K562 (cell line): Measurements from ENCODE around the gene PIGK. TPM values are rescaled to one million over a fixed set of nuclear protein-coding genes. Genes with fewer than 3 reads are reported as not detected.

Experiments used
- ATAC-seq: fragments of 200-7000 bp; cut with Tn5 transposase; 3 replicates; pipeline ENCODE4 v1.9.1; 2020; ENCODE audit warnings: moderate library complexity
- BruUV-seq: library from RNA; stranded (reverse); fragments of 400-500 nt; replicated peaks from 2 replicates; lab custom pipeline; 2021; lab: Mats Ljungman, UMichigan
- CTCF ChIA-PET: fragments of 300-600 bp; formaldehyde crosslinking; extraction: SDS; loops from one replicate; lab custom pipeline; 2021; ENCODE audit warnings: low intra/inter-chr PET ratio; lab: Yijun Ruan, JAX
- POLR2A ChIA-PET: fragments of 300-600, 350-650 bp; sonication (Branson Sonifier 250); formaldehyde crosslinking; extraction: SDS; loops from one replicate; lab custom pipeline; 2021; ENCODE audit warnings: antibody characterized with exemption, inconsistent platforms; lab: Yijun Ruan, JAX
- DNase-seq, 4 experiments: peaks; one replicate each; pipeline versions ENCODE4 v3.0.0 to v3.0.0-alpha.2; 2011 to 2018; ENCODE audit warnings: low spot score in 3 of 4, mixed read lengths in 3 of 4; ENCODE audit errors: extremely low read depth in 1 of 4
- FAIRE-seq: peaks from 2 replicates; lab custom pipeline; 2011; peaks lifted over from hg19 to GRCh38; lab: Jason Lieb, UNC
- H2AFZ ChIP-seq: 2 replicates; pipeline ENCODE4 v1.6.0; 2011; ENCODE audit warnings: low read depth, low read length, control low read depth, inconsistent platforms
- H3K27ac ChIP-seq: fragments of 200-600 bp; 3 replicates; pipeline ENCODE4 v1.8.0; 2011; ENCODE audit warnings: low read depth, mild to moderate bottlenecking, control low read depth, inconsistent platforms, low read length, moderate library complexity, mixed read lengths; ENCODE audit errors: extremely low read depth
- H3K27me3 ChIP-seq, 2 experiments: fragments of 300-600 bp in 1 of 2; 2 replicates in 1 of 2; 3 replicates in 1 of 2; pipeline versions ENCODE4 v1.6.0 to v1.8.0; 2011; ENCODE audit warnings: inconsistent platforms in 2 of 2, low read length in 2 of 2, mild to moderate bottlenecking in 1 of 2, mixed read lengths in 1 of 2, moderate library complexity in 1 of 2; ENCODE audit not compliant: control insufficient read depth in 2 of 2, insufficient read depth in 2 of 2
- H3K36me3 ChIP-seq: fragments of 300-600 bp; 3 replicates; pipeline ENCODE4 v1.8.0; 2011; ENCODE audit warnings: mild to moderate bottlenecking, low read length, inconsistent platforms; ENCODE audit not compliant: control insufficient read depth, insufficient read depth
- H3K4me1 ChIP-seq, 2 experiments: fragments of 200-600 bp in 1 of 2; replicated peaks in 1 of 2; 2 replicates in 1 of 2; 3 replicates in 1 of 2; pipeline versions ENCODE4 v1.5.1 to v1.8.0; 2011; ENCODE audit warnings: inconsistent platforms in 2 of 2, low read length in 2 of 2, mild to moderate bottlenecking in 1 of 2, mixed read lengths in 1 of 2, moderate library complexity in 1 of 2; ENCODE audit not compliant: control insufficient read depth in 2 of 2, insufficient read depth in 2 of 2
- H3K4me2 ChIP-seq: 2 replicates; pipeline ENCODE4 v1.6.1; 2011; ENCODE audit warnings: low read length, control low read depth, inconsistent platforms, mixed read lengths; ENCODE audit not compliant: insufficient read depth
- H3K4me3 ChIP-seq: fragments of 200-600 bp; sonication (generic), shearing (Covaris generic); 2 replicates; pipeline ENCODE4 v1.5.1; 2016; ENCODE audit warnings: control low read depth, inconsistent platforms
- H3K79me2 ChIP-seq: fragments of 200-600 bp; 3 replicates; pipeline ENCODE4 v1.8.0; 2011; ENCODE audit warnings: low read length, inconsistent platforms; ENCODE audit not compliant: control insufficient read depth, insufficient read depth
- H3K9ac ChIP-seq, 2 experiments: 2 replicates each; pipeline versions ENCODE4 v1.6.0 to v1.6.1; 2011; ENCODE audit warnings: low read depth in 2 of 2, low read length in 2 of 2, control low read depth in 1 of 2, inconsistent platforms in 1 of 2, mild to moderate bottlenecking in 1 of 2, mixed read lengths in 1 of 2; ENCODE audit not compliant: insufficient read depth in 1 of 2
- H3K9me1 ChIP-seq: one replicate; pipeline ENCODE4 v1.6.0; 2011; ENCODE audit warnings: inconsistent platforms, mild to moderate bottlenecking, low read length, moderate library complexity; ENCODE audit not compliant: control insufficient read depth, insufficient read depth
- H3K9me3 ChIP-seq: replicated peaks from 2 replicates; pipeline ENCODE4 v1.5.1; 2011; ENCODE audit warnings: low read depth, low read length, inconsistent platforms; ENCODE audit not compliant: control insufficient read depth, insufficient read depth
- H4K20me1 ChIP-seq: replicated peaks from 2 replicates; pipeline ENCODE4 v1.6.1; 2011; ENCODE audit warnings: low read length, inconsistent platforms, mixed read lengths; ENCODE audit not compliant: control insufficient read depth, insufficient read depth
- ARID4B ChIP-seq: sonication (generic); formaldehyde crosslinking; IDR thresholded peaks from 2 replicates; pipeline ENCODE4 v1.8.0; 2022; ENCODE audit warnings: mild to moderate bottlenecking, missing genetic modification reagents
- FOXK2 ChIP-seq, 2 experiments: fragments of 450-650 bp; IDR thresholded peaks in 1 of 2; conservative IDR thresholded peaks in 1 of 2; 2 replicates each; pipeline ENCODE4 v1.6.1; 2016; ENCODE audit warnings: low read depth in 2 of 2, mild to moderate bottlenecking in 1 of 2
- KLF1 ChIP-seq: fragments of 450-650 bp; IDR thresholded peaks from 2 replicates; pipeline ENCODE4 v1.6.1; 2016; ENCODE audit warnings: missing genetic modification characterization, missing compliant biosample characterization
- TEAD1 ChIP-seq, 2 experiments: fragments of 450-650 bp in 1 of 2; sonication (generic) in 1 of 2; formaldehyde crosslinking; IDR thresholded peaks; 2 replicates each; pipeline versions ENCODE4 v1.4.0 to v1.8.0; 2020 to 2022; ENCODE audit warnings: mild to moderate bottlenecking in 2 of 2, missing genetic modification reagents in 1 of 2
- ZBED1 ChIP-seq: IDR thresholded peaks from 2 replicates; pipeline ENCODE4 v1.6.1; 2014
- whole genome bisulfite sequencing: fragments of 100-300 bp; shearing (Covaris generic); methylation state at CpG from one replicate; pipeline ENCODE4 v1.1.6; 2016; ENCODE audit warnings: low coverage, mixed read lengths; ENCODE audit not compliant: insufficient coverage; ENCODE audit errors: missing lambda C conversion rate; 5-methylcytosine and 5-hydroxymethylcytosine counted together
- in situ Hi-C: fragments of 300-500 bp; cut with MboI; formaldehyde crosslinking; loops from 4 replicates; pipeline ENCODE4 v1.15.0; 2018; ENCODE audit warnings: inconsistent platforms, mixed read lengths
- intact Hi-C: fragments of 100-400 bp; cut with micrococcal nuclease; formaldehyde crosslinking; loops from 2 replicates; pipeline ENCODE4 v1.14.2; 2022
- polyA plus RNA-seq, 8 experiments: library from polyadenylated mRNA; depleted of rRNA in 4 of 8; stranded (reverse) in 5 of 8; unstranded in 3 of 8; fragments of >200 nt; fragmentation: Nextera tagmentation in 2 of 8; fragmentation: Illumina TruSeq in 1 of 8; extraction: Ambion mirVana in 2 of 8; extraction: Trizol in 1 of 8; gene quantifications; 2 replicates each; pipeline versions ENCODE4 v1.2.1 to v1.2.3, GENCODE V29; 2011 to 2014; ENCODE audit warnings: inconsistent platforms in 1 of 8, missing spikeins in 1 of 8
- total RNA-seq, 7 experiments: library from RNA; depleted of rRNA in 6 of 7; stranded (reverse); fragments of >200 nt in 6 of 7; fragmentation: Illumina TruSeq in 2 of 7; extraction: Trizol in 2 of 7; gene quantifications; 2 replicates each; pipeline versions ENCODE4 v1.2.1 to v1.2.3, GENCODE V29; 2011 to 2021; ENCODE audit warnings: low replicate concordance in 1 of 7
- TF ChIP-seq, protein P1 (sequence below): sonication (generic); formaldehyde crosslinking; IDR thresholded peaks from 2 replicates; pipeline ENCODE4 v1.8.1; 2023; ENCODE audit warnings: mild to moderate bottlenecking, missing genetic modification reagents, moderate library complexity
- TF ChIP-seq, protein P2 (sequence below): sonication (generic); formaldehyde crosslinking; IDR thresholded peaks from 2 replicates; pipeline ENCODE4 v1.4.0; 2020; ENCODE audit warnings: mild to moderate bottlenecking, missing genetic modification reagents

Gene PIGK
- total and polyA plus RNA-seq, 9 of the 15 experiments (the other 6 are each of a cell fraction or from before 2014, with no cell fraction given): 15.7 to 59.5 (median 29.9) TPM

DNA sequence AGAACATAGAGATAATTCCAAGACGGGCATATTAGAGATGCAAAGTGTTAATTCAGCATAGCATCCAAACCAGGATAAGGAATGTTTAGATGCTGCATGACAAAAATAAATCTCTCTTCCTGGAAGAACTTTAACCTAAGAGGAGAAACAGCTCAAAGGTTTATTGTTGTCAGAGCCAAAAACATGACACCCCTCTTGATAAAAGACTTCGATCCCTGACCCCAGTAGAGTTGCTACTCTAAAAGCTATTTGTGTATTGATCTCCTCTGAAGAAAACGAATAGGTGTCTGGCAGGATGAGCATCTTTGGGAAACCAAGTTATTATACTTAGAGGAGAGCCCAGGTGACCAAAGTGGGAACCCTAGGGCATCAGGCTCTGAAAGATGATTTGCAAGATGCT, 158.1 kb downstream of the PIGK start:
- no peak for ATAC-seq
- intact Hi-C loops: no loop called here
- DNase-seq: no peak
- no peak overlapping the region for H3K9ac ChIP-seq
- H3K27ac ChIP-seq: no peak overlapping the region
- H2AFZ ChIP-seq: no peak overlapping the region
- no TSS peak for BruUV-seq
- no peaks in the 10 kb centered on the region for H4K20me1 ChIP-seq
- FAIRE-seq: no peak
- no peaks in the 10 kb centered on the region for H3K36me3 ChIP-seq
- WGBS: 0% methylated on average over 3 of the region's 3 CpGs
- no peak overlapping the region for H3K4me3 ChIP-seq
- H3K79me2 ChIP-seq: no peaks in the 10 kb centered on the region
- no peaks in the 10 kb centered on the region for H3K9me1 ChIP-seq
- CTCF ChIA-PET: no interaction called here
- H3K27me3 ChIP-seq: no peaks in the 10 kb centered on the region; a peak in 1 of 5 replicates
- H3K4me2 ChIP-seq: no peak overlapping the region
- no peaks in the 10 kb centered on the region for H3K9me3 ChIP-seq
- POLR2A ChIA-PET: no interaction called here
- H3K4me1 ChIP-seq: no peaks in the 10 kb centered on the region
- in situ Hi-C loops: no loop called here
- TF ChIP-seq, protein P1, sequence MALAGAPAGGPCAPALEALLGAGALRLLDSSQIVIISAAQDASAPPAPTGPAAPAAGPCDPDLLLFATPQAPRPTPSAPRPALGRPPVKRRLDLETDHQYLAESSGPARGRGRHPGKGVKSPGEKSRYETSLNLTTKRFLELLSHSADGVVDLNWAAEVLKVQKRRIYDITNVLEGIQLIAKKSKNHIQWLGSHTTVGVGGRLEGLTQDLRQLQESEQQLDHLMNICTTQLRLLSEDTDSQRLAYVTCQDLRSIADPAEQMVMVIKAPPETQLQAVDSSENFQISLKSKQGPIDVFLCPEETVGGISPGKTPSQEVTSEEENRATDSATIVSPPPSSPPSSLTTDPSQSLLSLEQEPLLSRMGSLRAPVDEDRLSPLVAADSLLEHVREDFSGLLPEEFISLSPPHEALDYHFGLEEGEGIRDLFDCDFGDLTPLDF (CRISPR knock-in tag): no peak
- TF ChIP-seq KLF1 (tag) (no peak), ZBED1 (no peak), ARID4B (CRISPR knock-in tag) (no peak), FOXK2 (conservative IDR thresholded peaks at IDR 0.05 in 1 of 2, IDR thresholded peaks at IDR 0.05 in 1 of 2; ENCODE audit: low read depth in 2 of 2) (no peak), TEAD1 (CRISPR knock-in tag; IDR thresholded peaks at IDR 0.05) (no peak)
- TF ChIP-seq, protein P2, sequence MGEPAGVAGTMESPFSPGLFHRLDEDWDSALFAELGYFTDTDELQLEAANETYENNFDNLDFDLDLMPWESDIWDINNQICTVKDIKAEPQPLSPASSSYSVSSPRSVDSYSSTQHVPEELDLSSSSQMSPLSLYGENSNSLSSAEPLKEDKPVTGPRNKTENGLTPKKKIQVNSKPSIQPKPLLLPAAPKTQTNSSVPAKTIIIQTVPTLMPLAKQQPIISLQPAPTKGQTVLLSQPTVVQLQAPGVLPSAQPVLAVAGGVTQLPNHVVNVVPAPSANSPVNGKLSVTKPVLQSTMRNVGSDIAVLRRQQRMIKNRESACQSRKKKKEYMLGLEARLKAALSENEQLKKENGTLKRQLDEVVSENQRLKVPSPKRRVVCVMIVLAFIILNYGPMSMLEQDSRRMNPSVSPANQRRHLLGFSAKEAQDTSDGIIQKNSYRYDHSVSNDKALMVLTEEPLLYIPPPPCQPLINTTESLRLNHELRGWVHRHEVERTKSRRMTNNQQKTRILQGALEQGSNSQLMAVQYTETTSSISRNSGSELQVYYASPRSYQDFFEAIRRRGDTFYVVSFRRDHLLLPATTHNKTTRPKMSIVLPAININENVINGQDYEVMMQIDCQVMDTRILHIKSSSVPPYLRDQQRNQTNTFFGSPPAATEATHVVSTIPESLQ: no peak
